Skin epidermis (tissue), 12 donors: ENCODE results near the gene MINPP1.
"Not testable (repeated sequence)": the region's sequence is repeated elsewhere in the genome, so short reads cannot be mapped to it uniquely, and the experiment has no call there.

ENCODE experiments used
- H3K27ac ChIP-seq, 21 experiments: fragments of 200-600 bp; sonication (generic) in 11 of 21; one replicate each; pipeline ENCODE4 v1.5.0; 2020; ENCODE audit warnings: mild to moderate bottlenecking in 3 of 21, inconsistent platforms in 2 of 21, moderate library complexity in 2 of 21
- H3K4me3 ChIP-seq, 7 experiments: fragments of 200-600 bp; sonication (generic) in 2 of 7; one replicate each; pipeline ENCODE4 v1.5.0; 2020; ENCODE audit warnings: inconsistent platforms in 2 of 7, mild to moderate bottlenecking in 2 of 7, moderate library complexity in 1 of 7

The MINPP1 gene

GRCh38 chr10:87504640-87505365 lies at the start of gene MINPP1:
MINPP1 (plus strand) TSS chr10:87504893; CDS start chr10:87504916, 23 bp downstream.
- H3K27ac ChIP-seq, result peak within 1 kb of the TSS in 20 of 21 experiments; percentile 22 to 90 (median 83)

GRCh38 chr10:87456586-87457220 lies 48.0 kb upstream of the MINPP1 start:
- not testable (repeated sequence) for H3K27ac ChIP-seq

More at GRCh38 chr10:87504640-87505365, at the start of gene MINPP1:
- H3K4me3 ChIP-seq, result peak within 1 kb of the TSS; percentile 69 to 98 (median 93)

GRCh38 chr10:87461751-87462150 lies 42.9 kb upstream of the MINPP1 start:
- H3K4me3 ChIP-seq, H3K27ac ChIP-seq: not testable (repeated sequence)

More at GRCh38 chr10:87456586-87457220, 48.0 kb upstream of the MINPP1 start:
- not testable (repeated sequence) for H3K4me3 ChIP-seq

GRCh38 chr10:87466849-87467248 lies 37.8 kb upstream of the MINPP1 start:
- H3K4me3 ChIP-seq, H3K27ac ChIP-seq: not testable (repeated sequence)

- H3K4me3 ChIP-seq, H3K27ac ChIP-seq: not testable (repeated sequence)
Measured at GRCh38 chr10:87488733-87489132, 16.0 kb upstream of the MINPP1 start.

GRCh38 chr10:87490285-87490684 lies 14.4 kb upstream of the MINPP1 start:
- H3K4me3 ChIP-seq, H3K27ac ChIP-seq: not testable (repeated sequence)

GRCh38 chr10:87492450-87492849 lies 12.2 kb upstream of the MINPP1 start:
- H3K27ac ChIP-seq, H3K4me3 ChIP-seq: not testable (repeated sequence)

- H3K4me3 ChIP-seq, H3K27ac ChIP-seq: not testable (repeated sequence)
Measured at GRCh38 chr10:87495446-87495845, 9.2 kb upstream of the MINPP1 start.

- H3K27ac ChIP-seq, H3K4me3 ChIP-seq: not testable (repeated sequence)
Measured at GRCh38 chr10:87497386-87497785, 7.3 kb upstream of the MINPP1 start.

GRCh38 chr10:87498106-87498789 lies 6.4 kb upstream of the MINPP1 start:
- H3K27ac ChIP-seq, H3K4me3 ChIP-seq: not testable (repeated sequence)

- Histone ChIP-seq H3K4me3 (no peak overlapping the region), H3K27ac (no peak overlapping the region)
Measured at GRCh38 chr10:87500646-87501048, 4.0 kb upstream of the MINPP1 start.

GRCh38 chr10:87503401-87503800 lies 1.3 kb upstream of the MINPP1 start:
- Histone ChIP-seq H3K27ac (peak overlapping the region in 4 of 21 experiments; percentile 73 to 90 (median 86)), H3K4me3 (no peak overlapping the region)

- peak overlapping the region in 19 of 21 experiments; percentile 68 to 90 (median 83) for H3K27ac ChIP-seq
- H3K4me3 ChIP-seq, result peak overlapping the region; percentile 69 to 98 (median 93)
Measured at GRCh38 chr10:87503886-87504285, 807 bp upstream of the MINPP1 start.

- H3K27ac ChIP-seq, result peak overlapping the region in 20 of 21 experiments; percentile 22 to 90 (median 83)
- H3K4me3 ChIP-seq, result peak overlapping the region; percentile 69 to 98 (median 93)
Measured at GRCh38 chr10:87504307-87504639, 420 bp upstream of the MINPP1 start.

- Histone ChIP-seq H3K27ac (peak overlapping the region in 20 of 21 experiments; percentile 22 to 90 (median 83)), H3K4me3 (peak overlapping the region; percentile 69 to 98 (median 93))
Measured at GRCh38 chr10:87505366-87506111, 846 bp downstream of the MINPP1 start.

GRCh38 chr10:87506956-87507355 lies 2.3 kb downstream of the MINPP1 start:
- H3K4me3 ChIP-seq, result no peak overlapping the region
- no peak overlapping the region for H3K27ac ChIP-seq

GRCh38 chr10:87507879-87508483 lies 3.3 kb downstream of the MINPP1 start:
- H3K27ac ChIP-seq, result no peak overlapping the region
- no peak overlapping the region for H3K4me3 ChIP-seq

- Histone ChIP-seq H3K27ac (no peak overlapping the region), H3K4me3 (no peak overlapping the region)
Measured at GRCh38 chr10:87508837-87509236, 4.1 kb downstream of the MINPP1 start.

GRCh38 chr10:87510025-87510424 lies 5.3 kb downstream of the MINPP1 start:
- no peak overlapping the region for H3K27ac ChIP-seq

More at GRCh38 chr10:87510025-87510424, 5.3 kb downstream of the MINPP1 start:
- H3K4me3 ChIP-seq, result no peak overlapping the region
